Hepatocyte (in vitro differentiated cells): ENCODE measurements around the gene TRPT1. TPM values are rescaled to one million over a fixed set of nuclear protein-coding genes. Genes with fewer than 3 reads are reported as not detected.
A peak's percentile ranks its signal among the peaks of the same experiment; 100 is the strongest.

Source experiments
- DNase-seq: peaks from one replicate; pipeline ENCODE4 v3.0.0-alpha.2; 2016; ENCODE audit warnings: low spot score
- H2AFZ ChIP-seq: fragments of 200-600 bp; sonication (generic); 2 replicates; pipeline ENCODE4 v1.6.0; 2016; ENCODE audit warnings: antibody characterized with exemption, mild to moderate bottlenecking
- H3K27ac ChIP-seq: fragments of 200-600 bp; sonication (generic); 2 replicates; pipeline ENCODE4 v1.5.1; 2016; ENCODE audit warnings: mild to moderate bottlenecking
- H3K27me3 ChIP-seq: fragments of 200-600 bp; sonication (generic); 2 replicates; pipeline ENCODE4 v1.6.1; 2016
- H3K36me3 ChIP-seq: fragments of 200-600 bp; sonication (generic); replicated peaks from 2 replicates; pipeline ENCODE4 v1.5.1; 2016; ENCODE audit warnings: low read depth; ENCODE audit not compliant: insufficient read depth
- H3K4me1 ChIP-seq: fragments of 200-600 bp; sonication (generic); 2 replicates; pipeline ENCODE4 v1.5.1; 2016; ENCODE audit warnings: mild to moderate bottlenecking, moderate library complexity; ENCODE audit not compliant: insufficient read depth
- H3K4me2 ChIP-seq: fragments of 200-600 bp; sonication (generic); 2 replicates; pipeline ENCODE4 v1.6.0; 2016
- H3K4me3 ChIP-seq: fragments of 200-600 bp; sonication (generic); 2 replicates; pipeline ENCODE4 v1.5.1; 2016; ENCODE audit warnings: mild to moderate bottlenecking
- H3K79me2 ChIP-seq: fragments of 200-600 bp; sonication (generic); 2 replicates; pipeline ENCODE4 v1.6.0; 2017; ENCODE audit warnings: mild to moderate bottlenecking
- H3K9me2 ChIP-seq: fragments of 200-600 bp; sonication (generic); replicated peaks from 2 replicates; pipeline ENCODE4 v1.6.0; 2017; ENCODE audit warnings: mild to moderate bottlenecking; ENCODE audit not compliant: insufficient read depth
- H3K9me3 ChIP-seq: fragments of 200-600 bp; sonication (generic); 2 replicates; pipeline ENCODE4 v1.5.1; 2016; ENCODE audit warnings: low read depth, mild to moderate bottlenecking
- H4K20me1 ChIP-seq: fragments of 200-600 bp; sonication (generic); 2 replicates; pipeline ENCODE4 v1.6.0; 2016; ENCODE audit warnings: mild to moderate bottlenecking; ENCODE audit not compliant: insufficient read depth, poor library complexity, severe bottlenecking
- CTCF ChIP-seq: fragments of 200-600 bp; sonication (generic); IDR thresholded peaks from 2 replicates; pipeline ENCODE4 v1.5.1; 2016; ENCODE audit warnings: antibody characterized with exemption, mild to moderate bottlenecking; ENCODE audit not compliant: poor library complexity
- EZH2 ChIP-seq: fragments of 200-600 bp; sonication (generic); IDR thresholded peaks from 2 replicates; pipeline ENCODE4 v1.6.1; 2016; ENCODE audit warnings: antibody characterized with exemption, mild to moderate bottlenecking, borderline replicate concordance
- EZH2phosphoT487 ChIP-seq: fragments of 200-600 bp; sonication (generic); IDR thresholded peaks from one replicate; pipeline ENCODE4 v1.6.1; 2018; ENCODE audit warnings: antibody characterized with exemption, mild to moderate bottlenecking, low read depth, moderate library complexity; ENCODE audit not compliant: unreplicated experiment, severe bottlenecking
- WGBS: methylation state at CpG from one replicate; pipeline ENCODE4 v1.1.6; 2016; ENCODE audit warnings: low lambda C conversion rate; ENCODE audit errors: missing lambda C conversion rate; 5-methylcytosine and 5-hydroxymethylcytosine counted together
- polyA plus RNA-seq: library from polyadenylated mRNA; unstranded; fragments of >200 nt; fragmentation: Nextera tagmentation; extraction: Ambion mirVana; gene quantifications from 2 replicates; pipeline ENCODE4 v1.2.1, GENCODE V29; 2016
- total RNA-seq: library from RNA; depleted of rRNA; stranded (reverse); fragments of >200 nt; gene quantifications from 2 replicates; pipeline ENCODE4 v1.2.3, GENCODE V29; 2014

Gene TRPT1
- total and polyA plus RNA-seq, 2 experiments from 2014 or later: 52.8 to 55.5 TPM

- WGBS: 4% methylated on average over 22 of the region's 62 CpGs
- no peak for TF ChIP-seq CTCF
- no peak for TF ChIP-seq EZH2phosphoT487
- TF ChIP-seq EZH2: no peak
- H3K4me3 ChIP-seq: peak within 1 kb of the TSS; percentile 87
- peak within 1 kb of the TSS; percentile 76 for H3K27ac ChIP-seq
- no peaks in the 10 kb centered on the region for H3K27me3 ChIP-seq
- H3K9me3 ChIP-seq: no peaks in the 10 kb centered on the region
- peak within 1 kb of the TSS; percentile 97 for H3K4me2 ChIP-seq
- peaks cover 8% of the 10 kb centered on the region for H3K4me1 ChIP-seq
- peak within 1 kb of the TSS; percentile 43 for H2AFZ ChIP-seq
- H3K79me2 ChIP-seq: peaks cover 24% of the 10 kb centered on the region
- H4K20me1 ChIP-seq: peaks cover 10% of the 10 kb centered on the region
- H3K9me2 ChIP-seq: no peaks in the 10 kb centered on the region
- peak; percentile 86 for DNase-seq
- no peaks in the 10 kb centered on the region for H3K36me3 ChIP-seq
Measured at GRCh38 chr11:64233913-64234586, 8.1 kb upstream of the TRPT1 start, which contains the start of gene VEGFB. VEGFB (plus strand) TSS chr11:64234584; CDS start chr11:64234834, 250 bp downstream.

- peaks cover 8% of the 10 kb centered on the region for H3K4me1 ChIP-seq
- H3K4me2 ChIP-seq: peak overlapping the region; percentile 89
- DNase-seq: no peak
- no peak for TF ChIP-seq EZH2
- no peak for TF ChIP-seq CTCF
- no peak for TF ChIP-seq EZH2phosphoT487
- peaks cover 27% of the 10 kb centered on the region for H3K79me2 ChIP-seq
- WGBS: 94% methylated on average over 8 of the region's 8 CpGs
- H2AFZ ChIP-seq: no peak overlapping the region
- no peak overlapping the region for H3K27ac ChIP-seq
- H3K36me3 ChIP-seq: no peaks in the 10 kb centered on the region
- no peaks in the 10 kb centered on the region for H3K27me3 ChIP-seq
- H4K20me1 ChIP-seq: peaks cover 10% of the 10 kb centered on the region
- H3K4me3 ChIP-seq: no peak overlapping the region
- no peaks in the 10 kb centered on the region for H3K9me2 ChIP-seq
- H3K9me3 ChIP-seq: no peaks in the 10 kb centered on the region
Measured at GRCh38 chr11:64232967-64233315, 7.0 kb upstream of the TRPT1 start.

- TF ChIP-seq CTCF (no peak), EZH2 (no peak), EZH2phosphoT487 (no peak)
- H3K9me2 ChIP-seq: no peaks in the 10 kb centered on the region
- no peak overlapping the region for H3K4me3 ChIP-seq
- H2AFZ ChIP-seq: no peak overlapping the region
- H4K20me1 ChIP-seq: peaks cover 10% of the 10 kb centered on the region
- no peaks in the 10 kb centered on the region for H3K9me3 ChIP-seq
- H3K36me3 ChIP-seq: no peaks in the 10 kb centered on the region
- H3K27ac ChIP-seq: no peak overlapping the region
- H3K79me2 ChIP-seq: peaks cover 30% of the 10 kb centered on the region
- peaks cover 8% of the 10 kb centered on the region for H3K4me1 ChIP-seq
- H3K4me2 ChIP-seq: peak overlapping the region; percentile 97
- no peak for DNase-seq
- 89% methylated on average over 15 of the region's 15 CpGs for WGBS
- no peaks in the 10 kb centered on the region for H3K27me3 ChIP-seq
Measured at GRCh38 chr11:64232182-64232966, 6.4 kb upstream of the TRPT1 start.
